NCI-H2227 treated with DMSO at 0.1 percent for 48 hours (cell line): Measurements from ENCODE around the gene RNASEH2A.
A peak's percentile ranks its signal among the peaks of the same experiment; 100 is the strongest.
"Not testable (repeated sequence)": the region's sequence is repeated elsewhere in the genome, so short reads cannot be mapped to it uniquely, and the experiment has no call there.

Experiments
- DNase-seq: peaks from one replicate; lab custom pipeline; 2025; lab: John Stamatoyannopoulos, UW

The RNASEH2A gene

DNA sequence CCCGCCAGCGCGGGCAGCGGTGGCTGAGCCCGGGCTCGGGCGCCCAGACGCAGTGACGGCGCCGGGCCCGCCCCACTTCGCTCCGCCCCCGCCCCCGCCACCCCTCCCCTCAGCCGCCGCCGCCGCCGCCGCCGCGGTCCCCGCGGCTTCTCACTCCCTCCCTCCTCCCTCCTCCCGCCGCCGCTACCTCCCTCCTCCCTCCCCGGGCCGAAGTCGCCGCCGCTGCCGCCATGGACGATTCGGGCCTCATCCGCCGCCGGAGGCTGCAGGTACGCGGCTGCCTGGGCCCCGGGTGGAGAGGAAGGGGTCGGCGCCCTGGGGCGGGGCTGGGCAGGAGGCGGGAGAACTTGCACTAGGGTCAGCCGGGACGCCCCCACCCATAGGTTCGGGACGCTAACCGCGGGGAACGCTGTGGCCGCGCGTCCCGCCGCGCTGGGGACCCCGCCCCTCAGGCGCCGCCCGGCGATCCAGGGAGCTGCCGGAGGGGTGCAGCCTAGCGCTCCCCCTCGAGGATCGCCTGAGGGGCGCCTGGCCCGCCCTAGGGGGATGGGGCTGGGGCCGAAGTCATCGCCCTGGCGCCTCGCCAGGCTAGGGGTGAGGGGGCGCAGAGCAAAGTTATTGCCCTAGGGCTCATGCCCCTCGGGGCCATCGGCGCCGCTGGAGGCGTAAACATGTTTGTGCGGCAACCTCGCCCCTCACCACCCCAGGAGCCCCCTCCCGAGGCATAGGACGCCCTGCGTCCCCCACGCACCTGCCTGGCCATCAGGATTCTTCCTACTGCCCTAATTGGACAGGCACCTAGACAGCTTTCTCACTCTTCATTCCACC lies 27.6 kb downstream of the RNASEH2A start:
- DNase-seq: peak; percentile 37

DNA sequence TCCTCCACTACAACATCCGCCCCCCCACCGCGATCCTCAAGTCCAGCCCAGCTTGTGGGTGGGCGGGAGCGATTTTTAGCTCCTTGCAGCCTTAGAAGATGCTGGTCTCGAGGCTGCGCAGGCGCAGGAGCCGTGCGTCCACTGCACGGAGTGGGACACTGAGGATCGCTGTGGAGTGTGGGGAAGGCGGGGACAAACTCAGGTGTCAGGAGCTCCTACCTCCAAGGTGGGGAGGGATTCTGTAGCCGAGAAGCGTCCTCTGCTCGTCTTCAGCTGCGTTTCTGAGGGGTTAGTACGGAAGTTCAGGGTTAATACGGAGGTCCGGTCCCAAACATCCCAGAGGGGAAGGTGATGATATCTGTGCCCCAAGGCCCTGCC lies 28.2 kb downstream of the RNASEH2A start, which contains the start of gene RTBDN:
Gene RTBDN, minus strand, starts transcription at position 14 of the 378 bp plus-strand sequence. CDS start 4,600 bp downstream, outside the sequence.
- DNase-seq: no peak

DNA sequence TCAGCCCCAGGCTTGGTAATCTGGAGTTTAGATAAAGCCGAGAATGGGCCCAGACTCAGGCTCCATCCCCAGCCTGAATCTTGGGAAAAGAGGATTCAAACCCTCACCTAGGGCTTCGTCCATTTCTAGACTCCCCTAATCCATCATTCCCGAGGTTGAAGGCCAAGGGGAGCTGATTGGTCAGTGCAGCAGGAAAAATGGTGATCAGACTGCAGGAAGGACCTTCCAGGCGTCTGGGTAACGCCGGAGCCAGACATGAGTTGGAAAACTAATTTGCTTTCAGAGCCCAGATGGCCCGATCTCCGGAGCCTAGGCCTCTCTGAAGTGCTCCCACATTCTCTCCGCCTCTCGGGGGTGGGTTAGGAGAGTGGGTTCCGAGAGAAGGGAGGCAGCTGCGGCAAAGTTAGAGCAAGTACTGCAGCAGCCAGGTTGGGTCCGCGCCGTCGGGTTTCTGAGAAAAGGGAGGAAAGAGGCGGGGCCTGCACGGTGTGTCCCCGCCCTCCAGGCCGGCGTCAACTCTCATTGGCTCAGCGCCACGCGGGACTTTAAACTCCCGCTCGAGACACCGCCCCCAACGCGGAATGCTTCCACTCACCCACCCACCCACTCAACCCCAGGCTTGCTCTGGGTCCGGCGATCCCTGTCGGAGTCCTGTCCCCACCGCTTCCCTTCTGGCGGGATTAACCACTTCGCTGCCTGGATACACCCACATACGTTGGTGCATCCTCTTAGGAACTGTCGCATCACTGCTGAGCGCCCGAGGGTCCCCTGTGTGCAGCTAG lies 28.8 kb downstream of the RNASEH2A start:
- DNase-seq: peak; percentile 41

DNA sequence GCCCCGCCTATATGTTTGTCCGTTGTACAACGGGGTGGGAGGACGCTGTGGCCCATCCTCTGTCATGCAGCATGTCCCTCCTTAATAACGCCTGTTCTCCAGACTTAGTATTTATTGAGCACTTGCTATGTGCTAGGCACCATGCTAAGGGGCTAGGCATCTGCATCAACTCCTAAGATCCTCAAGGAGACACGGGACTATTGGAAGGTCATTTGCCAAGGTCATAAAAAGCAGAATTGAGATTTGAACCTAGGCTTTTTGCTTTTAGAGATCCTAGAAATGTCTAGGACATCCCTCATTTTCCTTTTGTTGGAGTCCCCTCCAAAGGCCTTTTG lies 30.1 kb downstream of the RNASEH2A start:
- no peak for DNase-seq

DNA sequence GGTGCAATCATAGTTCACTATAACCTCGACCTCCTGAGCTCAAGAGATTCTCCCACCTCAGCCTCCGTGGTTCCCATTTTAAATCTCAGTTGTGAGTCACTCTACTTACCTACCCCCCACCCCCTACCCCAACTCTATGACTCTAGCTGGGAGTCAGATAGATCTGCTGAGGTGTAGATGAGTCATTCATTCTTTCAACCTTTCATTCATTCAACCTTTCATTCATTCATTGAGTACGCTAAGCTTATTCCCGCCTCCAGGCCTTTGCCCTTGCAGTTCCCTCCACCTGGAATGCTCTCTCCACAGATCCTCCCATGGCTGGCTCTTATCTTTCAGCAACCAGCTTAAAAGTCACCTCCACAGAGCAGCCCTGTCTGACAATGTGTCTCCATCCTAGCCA lies 30.8 kb downstream of the RNASEH2A start:
- no peak for DNase-seq

DNA sequence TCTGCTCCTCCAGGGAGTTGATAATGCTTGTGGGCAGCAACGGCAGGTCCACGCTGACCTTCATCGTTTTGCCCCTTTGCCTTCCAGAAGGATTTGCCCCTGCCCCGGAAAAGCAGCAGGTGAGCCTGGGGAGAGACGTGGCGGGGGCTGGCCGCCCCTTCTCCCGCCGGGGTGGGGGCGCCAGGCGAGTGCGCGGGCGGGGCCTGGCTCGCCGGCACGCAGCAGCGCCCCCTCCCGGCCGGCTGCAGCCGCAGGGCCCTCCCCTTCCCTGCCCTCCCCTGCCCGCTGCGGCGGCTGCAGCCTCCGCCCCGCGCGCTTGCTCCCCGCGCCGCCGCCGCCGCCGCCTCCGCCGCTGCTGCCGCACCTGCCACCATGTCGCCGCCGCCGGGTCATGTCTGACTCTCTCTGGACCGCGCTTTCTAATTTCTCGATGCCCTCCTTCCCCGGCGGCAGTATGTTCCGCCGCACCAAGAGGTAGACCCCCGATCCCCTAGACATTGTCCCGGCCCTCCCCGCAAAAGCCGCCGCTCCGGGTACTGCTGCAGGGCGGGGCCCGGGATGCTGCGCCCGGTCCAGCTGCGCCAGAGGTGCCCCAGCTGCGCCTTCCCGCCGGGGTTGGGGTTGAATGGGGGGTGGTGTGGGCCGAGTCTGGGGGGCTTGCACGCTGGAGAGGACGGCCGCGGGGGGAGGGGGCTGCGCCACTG lies 31.9 kb downstream of the RNASEH2A start, which contains the start of gene MAST1:
Gene MAST1, plus strand, starts transcription at position 334 of the 704 bp plus-strand sequence. Its CDS starts 58 bp downstream, at position 392.
- DNase-seq: peak; percentile 10

DNA sequence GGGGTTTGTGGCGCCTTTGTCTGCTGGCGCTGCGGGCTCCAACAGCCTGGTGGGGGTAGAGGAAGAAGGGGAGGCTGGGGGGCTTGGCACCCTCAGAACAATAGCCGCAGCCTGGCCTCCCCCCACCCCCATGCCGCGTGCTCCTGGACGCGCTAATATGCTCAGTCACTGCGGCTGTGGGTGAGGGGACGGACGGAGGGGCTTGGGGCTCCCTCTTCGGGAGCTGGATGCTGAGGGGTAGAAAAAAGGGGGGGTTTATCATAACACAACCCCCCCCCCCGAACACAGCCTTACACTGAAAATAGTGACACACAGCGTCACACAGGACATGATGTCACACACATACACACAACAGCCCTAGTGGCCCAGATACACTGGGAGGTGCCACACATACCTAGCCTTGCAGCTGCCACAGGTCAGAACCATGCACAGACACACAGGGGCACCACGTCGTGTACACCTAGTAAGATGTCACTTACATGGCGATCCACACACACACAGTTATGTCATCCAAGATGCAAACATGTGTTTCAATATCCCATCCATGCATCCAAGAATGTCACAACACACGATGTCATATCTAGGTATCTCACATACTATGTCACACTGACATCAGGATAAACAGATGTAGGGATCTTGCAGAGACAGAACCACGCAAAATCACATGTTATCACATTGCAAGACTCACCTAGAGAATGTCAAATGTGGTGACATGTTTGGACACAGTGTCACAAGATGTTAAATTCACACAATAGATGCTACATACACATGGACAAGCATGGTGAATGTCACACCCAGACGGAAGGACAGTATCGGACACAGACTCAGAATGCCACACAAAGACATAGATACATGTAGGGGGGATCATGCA lies 32.7 kb downstream of the RNASEH2A start:
- DNase-seq: no peak

DNA sequence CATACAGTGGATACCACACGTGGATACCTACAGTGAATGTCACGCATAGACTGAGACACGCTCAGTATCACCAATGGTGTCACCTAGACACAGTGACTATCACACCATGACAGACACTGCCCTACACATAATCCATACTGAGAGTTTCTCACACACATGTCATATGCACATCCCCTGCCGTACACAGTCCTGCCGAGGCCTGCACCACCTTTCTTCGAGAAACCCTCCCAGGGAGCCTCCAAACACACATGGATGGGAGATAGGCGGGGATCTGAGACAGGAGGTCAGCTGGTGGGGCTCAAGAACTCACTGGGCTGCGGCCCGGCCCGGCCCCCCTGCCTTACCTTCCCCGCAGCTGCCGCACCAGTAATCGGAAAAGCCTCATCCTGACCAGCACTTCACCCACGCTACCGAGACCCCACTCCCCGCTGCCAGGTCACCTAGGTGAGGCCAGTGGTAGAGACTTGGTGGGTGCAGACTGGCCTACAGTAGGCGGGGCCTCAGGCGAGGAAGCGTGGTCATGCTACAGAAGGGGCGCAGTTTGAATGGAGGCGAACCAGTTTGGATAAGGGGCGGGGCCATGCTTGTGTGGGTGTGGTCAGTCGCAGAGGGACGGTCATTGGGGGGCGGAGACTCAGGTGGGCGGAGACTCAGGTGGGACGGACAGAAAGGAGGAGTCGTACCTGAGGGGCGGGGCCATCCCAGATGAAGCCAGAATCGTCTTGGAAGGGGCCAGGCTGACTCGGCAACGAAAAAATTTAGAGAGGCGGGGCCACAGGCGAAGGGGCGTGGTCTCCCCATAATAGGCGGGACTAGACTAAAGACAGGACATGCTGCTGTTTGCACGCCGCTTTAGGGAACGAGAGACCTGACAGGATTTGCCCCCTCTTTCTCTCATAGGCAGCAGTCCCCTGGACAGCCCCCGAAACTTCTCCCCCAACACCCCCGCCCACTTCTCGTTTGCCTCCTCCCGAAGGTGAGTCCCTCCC lies 34.0 kb downstream of the RNASEH2A start:
- DNase-seq: peak; percentile 37

DNA sequence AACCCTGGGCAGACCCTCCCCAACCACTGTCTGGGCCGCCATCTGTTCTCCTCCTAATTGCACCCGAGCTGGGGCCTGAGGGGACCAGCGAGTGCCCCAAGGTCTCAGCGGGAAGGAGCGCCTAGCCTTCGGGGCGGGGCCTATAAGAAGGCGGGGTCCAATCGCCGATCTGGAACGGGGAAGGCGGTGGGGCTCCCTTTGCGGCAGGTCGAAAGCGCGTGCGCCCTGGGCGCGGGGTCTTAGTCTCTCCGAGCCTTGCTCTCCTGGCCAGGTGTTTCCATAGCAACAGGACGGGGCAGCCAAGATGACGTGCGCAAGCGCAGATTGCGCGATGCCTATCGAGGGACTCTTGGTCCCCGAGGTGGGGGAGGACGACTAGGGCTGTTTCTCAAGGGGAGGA lies 34.7 kb downstream of the RNASEH2A start:
- DNase-seq: peak; percentile 80

DNA sequence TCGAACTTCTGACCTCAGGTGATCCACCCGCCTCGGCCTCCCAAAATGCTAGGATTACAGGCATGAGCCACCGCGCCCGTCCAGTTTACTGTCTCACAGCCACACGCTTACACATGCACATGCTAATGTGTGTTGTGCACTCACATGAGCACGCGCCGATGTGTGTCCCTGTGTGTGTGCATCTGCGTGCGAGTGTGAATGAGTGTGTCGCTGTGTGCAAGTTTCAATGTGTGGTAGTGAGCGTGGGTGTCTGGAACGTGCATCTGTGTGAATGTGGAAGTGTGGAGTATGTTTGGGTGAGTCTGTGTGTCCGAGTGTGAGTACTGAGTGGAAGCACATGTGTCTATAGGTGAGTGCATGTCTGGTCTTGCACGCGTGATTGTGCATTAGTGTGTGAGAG lies 36.1 kb downstream of the RNASEH2A start:
- DNase-seq: no peak

DNA sequence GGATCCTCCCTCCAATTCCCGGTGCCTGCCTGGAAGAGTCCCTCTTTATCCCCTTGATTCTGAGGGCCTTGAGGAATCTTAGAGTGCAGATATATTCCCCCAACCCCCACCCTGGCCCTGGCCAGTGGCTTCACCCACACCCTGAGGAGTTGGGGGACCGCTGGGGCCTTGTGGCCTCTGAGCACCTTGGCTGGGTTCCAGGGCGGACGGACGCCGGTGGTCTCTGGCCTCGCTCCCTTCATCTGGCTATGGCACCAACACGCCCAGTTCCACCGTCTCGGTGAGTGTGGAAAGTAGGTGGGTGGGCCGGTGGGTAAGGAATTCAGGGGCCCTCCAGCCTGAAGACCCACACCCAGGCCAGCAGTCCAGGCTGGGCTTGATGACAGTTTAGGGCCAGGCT lies 36.9 kb downstream of the RNASEH2A start:
- no peak for DNase-seq

DNA sequence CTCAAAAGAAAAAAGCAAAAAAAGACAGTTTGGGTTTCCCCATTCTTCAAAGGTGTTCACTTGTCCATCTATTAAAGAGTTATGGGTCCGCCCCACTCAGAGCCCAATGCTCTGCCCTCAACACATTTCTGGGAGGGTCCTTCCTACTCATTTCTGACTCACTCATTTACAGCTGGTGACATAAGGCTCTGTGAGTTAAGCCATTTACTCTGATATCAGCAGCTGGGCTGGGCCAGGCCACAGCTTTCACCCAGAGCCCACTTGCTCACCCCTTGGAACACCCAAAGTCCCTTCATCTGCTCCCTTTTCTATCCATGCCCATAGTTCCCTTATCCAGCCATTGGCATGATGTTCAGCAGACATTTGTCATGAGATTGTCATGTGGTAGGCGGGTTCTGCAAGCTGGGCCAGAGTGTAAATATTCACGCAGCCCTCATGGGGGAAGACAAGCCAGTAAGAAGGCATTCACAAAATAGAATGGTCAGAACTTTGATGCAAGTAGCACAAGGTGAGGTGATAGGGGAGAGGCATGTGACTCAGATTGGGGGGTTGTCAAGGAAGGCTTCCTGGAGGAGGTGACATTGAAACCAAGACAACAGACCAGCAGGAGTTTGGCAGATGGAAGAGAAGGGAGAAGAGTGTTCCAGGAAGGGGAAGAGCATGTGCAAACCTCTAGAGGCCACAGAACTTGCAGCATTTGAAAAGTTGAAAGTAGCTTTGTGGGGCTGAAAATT lies 37.8 kb downstream of the RNASEH2A start:
- DNase-seq: no peak

DNA sequence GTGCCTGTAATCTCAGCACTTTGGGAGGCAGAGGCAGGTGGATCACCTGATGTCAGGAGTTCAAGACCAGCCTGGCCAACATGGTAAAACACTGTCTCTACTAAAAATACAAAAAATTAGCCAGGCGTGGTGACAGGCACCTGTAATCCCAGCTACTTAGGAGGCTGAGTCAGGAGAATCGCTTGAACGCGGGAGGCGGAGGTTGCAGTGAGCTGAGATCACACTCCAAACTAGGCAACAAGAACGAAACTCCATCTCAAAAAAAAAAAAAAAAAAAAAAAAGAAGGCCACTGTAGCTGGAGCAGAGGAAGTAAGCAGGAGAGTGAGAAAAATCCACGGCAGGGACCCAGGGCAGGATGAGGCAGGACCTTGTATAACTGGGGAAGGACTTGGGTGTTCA lies 40.2 kb downstream of the RNASEH2A start:
- DNase-seq: not testable (repeated sequence)

DNA sequence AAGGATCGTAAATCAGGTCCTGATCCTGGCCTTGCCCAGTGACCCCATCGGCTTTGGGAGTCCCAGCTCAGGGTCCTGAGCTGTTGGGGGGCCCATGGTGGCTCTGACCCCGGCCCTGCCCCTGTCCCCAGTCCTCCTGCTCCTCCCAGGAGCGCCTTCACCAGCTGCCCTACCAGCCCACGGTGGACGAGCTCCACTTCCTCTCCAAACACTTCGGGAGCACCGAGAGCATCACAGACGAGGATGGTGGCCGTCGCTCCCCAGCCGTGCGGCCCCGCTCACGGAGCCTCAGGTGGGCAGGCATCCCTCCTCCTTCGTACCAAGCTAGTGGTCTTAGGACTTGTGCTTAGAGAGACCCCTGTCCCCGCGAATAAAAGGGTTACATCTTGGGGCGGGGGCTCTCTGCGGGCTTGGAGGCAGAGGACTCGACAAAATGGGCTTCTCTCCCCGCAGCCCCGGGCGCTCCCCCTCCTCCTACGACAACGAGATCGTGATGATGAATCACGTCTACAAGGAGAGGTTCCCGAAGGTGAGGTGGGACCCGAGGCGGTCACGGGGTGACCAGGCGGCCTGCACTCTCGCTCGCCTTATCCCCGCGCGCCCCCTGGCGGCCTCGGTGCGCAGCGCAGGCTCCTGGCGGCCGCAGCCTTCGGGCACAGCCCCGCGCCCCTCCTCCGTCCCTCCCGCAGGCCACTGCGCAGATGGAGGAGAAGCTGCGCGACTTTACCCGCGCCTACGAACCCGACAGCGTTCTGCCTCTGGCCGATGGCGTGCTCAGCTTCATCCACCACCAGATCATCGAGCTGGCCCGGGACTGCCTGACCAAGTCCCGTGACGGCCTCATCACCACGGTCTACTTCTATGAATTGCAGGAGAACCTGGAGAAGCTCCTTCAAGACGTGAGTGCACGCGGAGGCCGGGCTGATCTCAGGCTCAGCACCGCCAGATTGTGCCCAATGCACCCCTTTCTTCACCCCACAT lies 41.1 kb downstream of the RNASEH2A start:
- peak; percentile 60 for DNase-seq

DNA sequence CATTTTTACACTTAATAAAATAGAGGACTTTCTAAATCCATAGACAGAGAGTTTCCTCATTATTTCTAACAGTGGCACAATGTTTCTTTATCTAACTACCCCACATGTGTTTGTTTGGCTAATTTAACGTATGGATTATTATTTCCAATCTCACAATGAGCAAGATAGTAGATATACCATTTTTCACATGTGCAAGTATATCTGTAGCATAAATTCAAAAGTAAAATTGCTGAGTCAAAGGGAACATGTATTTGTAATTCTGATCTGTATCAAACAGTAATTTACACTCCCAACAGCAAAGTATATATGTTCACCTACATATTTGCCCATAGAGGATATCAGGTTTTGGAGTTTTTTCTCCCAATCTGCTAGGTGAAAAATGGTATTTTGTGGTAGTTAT lies 50.3 kb downstream of the RNASEH2A start:
- no peak for DNase-seq

DNA sequence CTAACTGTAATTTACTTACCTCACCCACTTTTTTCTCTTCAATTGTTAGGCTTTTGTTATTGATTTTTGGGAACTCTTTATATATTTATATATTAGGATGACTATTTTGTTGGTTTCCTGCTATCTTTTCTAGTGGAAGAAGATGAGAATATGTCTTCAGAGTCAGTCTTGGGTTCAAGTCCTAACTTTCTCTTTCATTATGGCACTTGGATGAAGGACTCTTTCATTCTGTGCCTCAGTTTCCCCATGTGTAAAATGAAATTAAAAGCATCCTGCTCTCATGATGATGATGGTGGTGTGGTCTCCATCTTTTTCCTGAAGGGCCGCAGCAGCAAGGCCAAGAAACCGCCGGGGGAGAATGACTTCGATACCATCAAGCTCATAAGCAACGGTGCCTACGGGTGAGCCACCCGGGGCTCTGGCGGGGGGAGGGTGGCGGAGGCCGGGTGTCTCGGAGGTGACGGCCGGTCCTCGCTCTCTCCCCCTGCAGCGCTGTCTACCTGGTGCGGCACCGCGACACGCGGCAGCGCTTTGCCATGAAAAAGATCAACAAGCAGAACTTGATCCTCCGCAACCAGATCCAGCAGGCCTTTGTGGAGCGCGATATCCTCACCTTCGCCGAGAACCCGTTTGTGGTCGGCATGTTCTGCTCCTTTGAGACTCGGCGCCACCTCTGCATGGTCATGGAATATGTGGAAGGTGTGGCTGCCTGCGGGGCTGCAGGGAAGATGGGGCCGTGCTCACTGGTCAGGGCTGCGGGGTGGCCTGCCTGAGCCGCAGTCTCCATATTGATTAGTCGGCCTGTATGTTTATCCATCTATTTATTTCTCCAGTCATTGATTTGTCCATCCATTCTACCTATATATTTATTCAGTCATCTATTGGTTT lies 51.9 kb downstream of the RNASEH2A start:
- no peak for DNase-seq

DNA sequence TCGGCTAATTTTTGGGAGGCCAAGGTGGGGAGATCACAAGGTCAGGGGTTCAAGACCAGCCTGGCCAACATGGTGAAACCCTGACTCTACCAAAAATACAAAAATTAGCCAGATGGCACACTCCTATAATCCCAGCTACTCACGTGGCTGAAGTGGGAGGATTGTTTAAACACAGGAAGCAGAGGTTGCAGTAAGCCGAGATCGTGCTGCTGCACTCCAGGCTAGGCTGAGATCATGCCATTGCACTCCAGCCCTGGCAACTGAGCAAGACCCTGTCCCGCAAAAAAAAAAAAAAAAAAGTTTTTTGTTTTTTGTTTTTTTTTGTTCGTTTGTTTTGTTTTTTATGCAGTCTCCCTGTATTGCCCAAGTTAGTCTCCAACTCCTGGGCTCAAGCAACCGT lies 53.2 kb downstream of the RNASEH2A start:
- no peak for DNase-seq
